Mucosa of descending colon (tissue), 3 donors: ENCODE results near the gene PRKCE. TPM values are rescaled to one million over a fixed set of nuclear protein-coding genes. Genes with fewer than 3 reads are reported as not detected.
"Not testable (repeated sequence)": the region's sequence is repeated elsewhere in the genome, so short reads cannot be mapped to it uniquely, and the experiment has no call there.

ENCODE experiments used
- ATAC-seq: fragments of 200-7000 bp; cut with Tn5 transposase; one replicate; pipeline ENCODE4 v1.9.1; 2020; ENCODE audit warnings: mild to moderate bottlenecking, moderate library complexity
- DNase-seq, 3 donors: peaks; one replicate each; pipeline ENCODE4 v3.0.0-alpha.2; 2020
- H3K36me3 ChIP-seq: fragments of 200-600 bp; one replicate; pipeline ENCODE4 v1.8.0; 2021; ENCODE audit warnings: low read depth, mild to moderate bottlenecking
- H3K4me1 ChIP-seq: fragments of 200-600 bp; one replicate; pipeline ENCODE4 v1.8.0; 2021; ENCODE audit warnings: low read depth, mild to moderate bottlenecking
- H3K4me3 ChIP-seq: fragments of 200-600 bp; one replicate; pipeline ENCODE4 v1.8.0; 2021; ENCODE audit warnings: mild to moderate bottlenecking
- H3K9me3 ChIP-seq: fragments of 200-600 bp; one replicate; pipeline ENCODE4 v1.8.0; 2021; ENCODE audit warnings: mild to moderate bottlenecking
- intact Hi-C, 2 donors: fragments of 100-400 bp; cut with DNase I in 1 of 2; cut with micrococcal nuclease in 1 of 2; formaldehyde crosslinking; loops; one replicate each; pipeline versions ENCODE4 v1.11.0 to v1.11.1; 2022; cut with DNase I, micrococcal nuclease
- total RNA-seq, 3 donors: library from RNA; stranded (reverse); fragmentation: NEBNext Ultra II Directional in 2 of 3; extraction: Animal tissue kit (Norgen Biotek cat#: 25700) in 2 of 3; gene quantifications; one replicate each; pipeline versions ENCODE4 v1.2.1 to v1.2.4, GENCODE V29; 2021 to 2023
- TF ChIP-seq, protein P1 (sequence below): fragments of 200-600 bp; IDR thresholded peaks from one replicate; pipeline ENCODE4 v1.8.0; 2022; ENCODE audit warnings: antibody characterized with exemption, mild to moderate bottlenecking
- donor health status: DM: no; HTN: no; CAD: no; lungs with moderate emphysema.
- donor health status: DM: no; HTN: no; CAD: no.
- donor health status: DM: no; HTN: yes; CAD: no.

PRKCE gene
- total RNA-seq, 3 donors from 2014 or later: 24.5 to 52.0 (median 32.7) TPM

- TF ChIP-seq, protein P1, sequence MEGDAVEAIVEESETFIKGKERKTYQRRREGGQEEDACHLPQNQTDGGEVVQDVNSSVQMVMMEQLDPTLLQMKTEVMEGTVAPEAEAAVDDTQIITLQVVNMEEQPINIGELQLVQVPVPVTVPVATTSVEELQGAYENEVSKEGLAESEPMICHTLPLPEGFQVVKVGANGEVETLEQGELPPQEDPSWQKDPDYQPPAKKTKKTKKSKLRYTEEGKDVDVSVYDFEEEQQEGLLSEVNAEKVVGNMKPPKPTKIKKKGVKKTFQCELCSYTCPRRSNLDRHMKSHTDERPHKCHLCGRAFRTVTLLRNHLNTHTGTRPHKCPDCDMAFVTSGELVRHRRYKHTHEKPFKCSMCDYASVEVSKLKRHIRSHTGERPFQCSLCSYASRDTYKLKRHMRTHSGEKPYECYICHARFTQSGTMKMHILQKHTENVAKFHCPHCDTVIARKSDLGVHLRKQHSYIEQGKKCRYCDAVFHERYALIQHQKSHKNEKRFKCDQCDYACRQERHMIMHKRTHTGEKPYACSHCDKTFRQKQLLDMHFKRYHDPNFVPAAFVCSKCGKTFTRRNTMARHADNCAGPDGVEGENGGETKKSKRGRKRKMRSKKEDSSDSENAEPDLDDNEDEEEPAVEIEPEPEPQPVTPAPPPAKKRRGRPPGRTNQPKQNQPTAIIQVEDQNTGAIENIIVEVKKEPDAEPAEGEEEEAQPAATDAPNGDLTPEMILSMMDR: no peak
- intact Hi-C loops: no loop called here
- Histone ChIP-seq H3K9me3 (no peaks in the 10 kb centered on the region), H3K4me1 (peaks cover 5% of the 10 kb centered on the region), H3K4me3 (no peak overlapping the region), H3K36me3 (no peaks in the 10 kb centered on the region)
- DNase-seq: no peak
- ATAC-seq: no peak
These were observed 238.3 kb downstream of the PRKCE start for GRCh38 chr2:45889620-45890370.

DNA sequence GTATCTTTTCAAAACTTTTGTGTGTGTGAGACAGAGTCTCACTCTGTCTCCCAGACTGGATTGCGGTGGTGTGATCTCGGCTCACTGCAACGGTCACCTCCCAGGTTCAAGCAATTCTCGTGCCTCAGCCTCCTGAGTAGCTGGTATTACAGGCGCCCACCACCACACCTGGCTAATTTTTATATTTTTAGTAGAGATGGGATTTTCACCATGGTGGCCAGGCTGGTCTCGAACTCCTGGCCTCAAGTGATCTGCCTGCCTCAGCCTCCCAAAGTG, 238.8 kb downstream of the PRKCE start:
- intact Hi-C loops, H3K36me3 ChIP-seq, H3K9me3 ChIP-seq, ATAC-seq, H3K4me1 ChIP-seq, DNase-seq, H3K4me3 ChIP-seq: not testable (repeated sequence)

DNA sequence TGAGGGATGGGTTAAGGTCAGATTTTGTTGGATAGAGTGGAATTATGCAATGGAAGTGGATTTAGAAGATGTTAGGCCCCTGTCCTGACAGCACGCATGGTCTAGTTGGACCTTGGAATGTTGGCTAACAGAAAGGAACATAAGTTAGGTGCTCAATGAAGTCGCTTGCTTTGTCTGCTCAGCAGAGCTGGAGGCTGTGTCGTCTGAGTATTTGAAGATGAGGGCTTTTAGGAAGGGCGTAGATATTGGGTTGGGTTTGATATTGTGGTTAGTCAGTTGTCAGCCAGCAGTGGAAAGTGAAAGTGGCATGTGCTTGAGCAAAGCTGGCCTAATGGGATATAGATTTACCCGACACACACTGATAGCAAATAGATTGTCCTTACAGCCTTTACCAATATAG, 239.3 kb downstream of the PRKCE start:
- DNase-seq (no peak), ATAC-seq (peak; percentile 36)
- Histone ChIP-seq H3K9me3 (no peaks in the 10 kb centered on the region), H3K4me3 (no peak overlapping the region), H3K36me3 (no peaks in the 10 kb centered on the region), H3K4me1 (peaks cover 5% of the 10 kb centered on the region)
- TF ChIP-seq, protein P1: no peak
- intact Hi-C loops: no loop called here

- intact Hi-C loops: no loop called here
- no peak for ATAC-seq
- H3K4me1 ChIP-seq: peaks cover 5% of the 10 kb centered on the region
These were observed 240.4 kb downstream of the PRKCE start for GRCh38 chr2:45891719-45892424.

GRCh38 chr2:45892425-45892745, 240.9 kb downstream of the PRKCE start:
- Histone ChIP-seq H3K4me1 (peaks cover 5% of the 10 kb centered on the region), H3K9me3 (no peaks in the 10 kb centered on the region), H3K36me3 (no peaks in the 10 kb centered on the region), H3K4me3 (no peak overlapping the region)
- DNase-seq: no peak
- TF ChIP-seq, protein P1: no peak
- ATAC-seq: no peak
- intact Hi-C loops: no loop called here

More at GRCh38 chr2:45891719-45892424, 240.4 kb downstream of the PRKCE start:
- H3K9me3 ChIP-seq: no peaks in the 10 kb centered on the region
- DNase-seq: no peak
- TF ChIP-seq, protein P1: no peak
- H3K4me3 ChIP-seq: no peak overlapping the region
- H3K36me3 ChIP-seq: no peaks in the 10 kb centered on the region

DNA sequence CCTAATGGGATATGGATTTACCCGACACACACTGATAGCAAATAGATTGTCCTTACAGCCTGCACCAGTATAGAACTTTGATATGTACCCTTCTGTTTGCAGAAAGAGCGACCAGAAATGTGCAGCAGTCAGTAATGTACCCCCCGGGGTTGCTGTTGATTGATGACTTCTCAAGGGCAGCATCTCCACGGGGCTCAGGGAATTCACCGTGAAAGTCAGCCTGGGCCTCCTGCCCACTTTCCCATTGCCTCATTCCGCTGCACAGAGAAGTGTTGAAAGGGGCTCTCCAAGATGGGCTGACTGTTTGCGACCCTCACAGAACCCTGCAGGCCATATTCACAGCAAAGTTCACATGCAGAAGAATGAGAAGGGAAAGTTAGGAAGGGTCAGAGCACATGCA, 241.3 kb downstream of the PRKCE start:
- intact Hi-C loops: no loop called here
- TF ChIP-seq, protein P1: no peak
- peaks cover 4% of the 10 kb centered on the region for H3K4me1 ChIP-seq

More for the DNA sequence above, 241.3 kb downstream of the PRKCE start:
- Histone ChIP-seq H3K36me3 (no peaks in the 10 kb centered on the region), H3K4me3 (no peak overlapping the region), H3K9me3 (no peaks in the 10 kb centered on the region)
- ATAC-seq (no peak), DNase-seq (no peak)
